Neural progenitor cell (in vitro differentiated cells): ENCODE results near the gene KAZN.

Source experiments
- CTCF ChIP-seq: fragments of 200-600 bp; sonication (generic); IDR thresholded peaks from 2 replicates; pipeline ENCODE4 v1.5.1; 2017; ENCODE audit warnings: antibody characterized with exemption, mild to moderate bottlenecking
- EZH2phosphoT487 ChIP-seq: fragments of 200-600 bp; sonication (generic); IDR thresholded peaks from 2 replicates; pipeline ENCODE4 v1.6.1; 2017; ENCODE audit warnings: antibody characterized with exemption

- TF ChIP-seq CTCF (no peak), EZH2phosphoT487 (no peak)
These were observed 56.9 kb downstream of the KAZN start for GRCh38 chr1:14655385-14655784.
